ENCODE data around the gene ARPC1B. TPM values are rescaled to one million over a fixed set of nuclear protein-coding genes. Genes with fewer than 3 reads are reported as not detected.

Gene ARPC1B
- total and polyA plus RNA-seq, 7 donors = 70.3 to 390 (median 136) TPM

GRCh38 chr7:99407872-99408378 lies 33.4 kb downstream of the ARPC1B start:
- Histone ChIP-seq H3K27ac (peak overlapping the region; percentile 95 to 99 (median 96)), H3K4me1 (peaks cover 0 to 58% (median 51%) of the 10 kb centered on the region in 4 donors), H3K27me3 (no peaks in the 10 kb centered on the region), H3K9me3 (no peaks in the 10 kb centered on the region), H3K36me3 (peaks cover 1 to 46% (median 33%) of the 10 kb centered on the region in 4 donors), H3K4me3 (peak overlapping the region; percentile 80 to 99 (median 96))
- intact Hi-C loops (cut with DNase I) = loop anchor here (1.0 to 5.0 kb wide), 3 partner anchors 34 to 1834 kb away; partner anchors contain the start of gene ARPC1B
- 0 to 1% methylated on average over 28 of the region's 28 CpGs for WGBS, 2 donors
- peak; percentile 86 for DNase-seq
- TF ChIP-seq POLR2AphosphoS5 (IDR thresholded peaks at IDR 0.05) (peak in 1 of 4 donors; percentile 5), EP300 (IDR thresholded peaks at IDR 0.05) (no peak)
- TF ChIP-seq, protein P1, sequence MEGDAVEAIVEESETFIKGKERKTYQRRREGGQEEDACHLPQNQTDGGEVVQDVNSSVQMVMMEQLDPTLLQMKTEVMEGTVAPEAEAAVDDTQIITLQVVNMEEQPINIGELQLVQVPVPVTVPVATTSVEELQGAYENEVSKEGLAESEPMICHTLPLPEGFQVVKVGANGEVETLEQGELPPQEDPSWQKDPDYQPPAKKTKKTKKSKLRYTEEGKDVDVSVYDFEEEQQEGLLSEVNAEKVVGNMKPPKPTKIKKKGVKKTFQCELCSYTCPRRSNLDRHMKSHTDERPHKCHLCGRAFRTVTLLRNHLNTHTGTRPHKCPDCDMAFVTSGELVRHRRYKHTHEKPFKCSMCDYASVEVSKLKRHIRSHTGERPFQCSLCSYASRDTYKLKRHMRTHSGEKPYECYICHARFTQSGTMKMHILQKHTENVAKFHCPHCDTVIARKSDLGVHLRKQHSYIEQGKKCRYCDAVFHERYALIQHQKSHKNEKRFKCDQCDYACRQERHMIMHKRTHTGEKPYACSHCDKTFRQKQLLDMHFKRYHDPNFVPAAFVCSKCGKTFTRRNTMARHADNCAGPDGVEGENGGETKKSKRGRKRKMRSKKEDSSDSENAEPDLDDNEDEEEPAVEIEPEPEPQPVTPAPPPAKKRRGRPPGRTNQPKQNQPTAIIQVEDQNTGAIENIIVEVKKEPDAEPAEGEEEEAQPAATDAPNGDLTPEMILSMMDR (IDR thresholded peaks at IDR 0.05) = no peak

DNA sequence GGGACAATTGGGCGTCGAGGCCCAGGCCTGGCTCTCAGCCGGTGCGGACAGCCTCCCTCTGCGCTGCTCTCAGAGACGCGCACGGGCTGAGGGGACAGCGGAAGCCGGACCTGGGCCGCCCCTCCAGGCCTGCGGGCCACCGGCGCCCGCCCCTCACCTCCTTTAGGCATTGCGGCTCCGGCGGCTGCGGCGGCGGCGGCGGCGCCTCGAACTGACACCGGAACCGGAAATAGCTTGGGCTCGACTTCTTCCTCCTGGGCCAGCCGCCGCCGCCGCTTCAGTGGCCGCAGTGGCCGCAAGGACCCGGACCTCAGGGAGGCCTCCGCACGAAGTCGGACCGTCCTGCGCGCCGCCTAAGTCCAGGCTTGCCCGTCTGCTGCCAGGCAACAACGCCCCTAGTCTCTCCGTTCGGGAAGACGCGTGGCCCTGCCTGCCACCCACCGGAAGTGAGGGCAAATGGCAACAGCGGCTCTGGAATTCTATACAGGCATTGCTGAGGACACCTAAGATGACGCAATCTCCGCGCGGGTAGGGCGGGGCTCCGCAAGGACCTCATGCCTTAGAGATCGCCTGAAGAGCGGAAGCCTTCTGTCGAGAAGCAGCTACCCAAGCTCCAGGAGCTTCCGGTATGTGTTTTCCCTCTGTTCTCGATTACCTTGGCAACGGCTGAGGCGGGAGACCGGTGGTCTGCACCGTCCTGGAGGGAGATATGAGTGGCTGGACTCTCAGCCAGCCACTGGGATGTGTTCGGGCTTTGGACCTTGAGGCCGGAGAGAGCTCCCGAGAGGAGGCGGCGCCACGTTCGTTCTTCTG lies 34.1 kb downstream of the ARPC1B start, which contains the start of the genes BUD31 and PDAP1:
BUD31 (plus strand) TSS at position 591 of the 813 bp plus-strand sequence. CDS start 2,124 bp downstream, outside the sequence.
PDAP1 (minus strand) TSS at position 219 of the 813 bp plus-strand sequence; CDS start at position 170, 49 bp downstream.
- Histone ChIP-seq H3K27ac (peak within 1 kb of the TSS; percentile 95 to 99 (median 96)), H3K4me3 (peak within 1 kb of the TSS; percentile 80 to 99 (median 96)), H3K9me3 (no peaks in the 10 kb centered on the region), H3K4me1 (peaks cover 0 to 58% (median 51%) of the 10 kb centered on the region in 4 donors), H3K36me3 (peaks cover 0 to 46% (median 32%) of the 10 kb centered on the region in 4 donors), H3K27me3 (no peaks in the 10 kb centered on the region)
- DNase-seq = peak; percentile 97
- TF ChIP-seq EP300 (IDR thresholded peaks at IDR 0.05) (peak in 2 of 4 donors; percentile 7 to 44), POLR2A (IDR thresholded peaks at IDR 0.05) (peak; percentile 75 to 81), POLR2AphosphoS5 (IDR thresholded peaks at IDR 0.05) (peak; percentile 89 to 97 (median 92))
- TF ChIP-seq, protein P1 (IDR thresholded peaks at IDR 0.05) = peak in 1 of 4 experiments; percentile 42
- intact Hi-C loops (cut with DNase I) = loop anchor here (1.0 to 5.0 kb wide), 3 partner anchors 34 to 1834 kb away; partner anchors contain the start of gene ARPC1B
- WGBS, 2 donors = 0% methylated on average over 72 of the region's 72 CpGs

- Histone ChIP-seq H3K9me3 (no peaks in the 10 kb centered on the region), H3K27me3 (no peaks in the 10 kb centered on the region), H3K36me3 (peaks cover 0 to 46% (median 31%) of the 10 kb centered on the region in 4 donors), H3K4me1 (peaks cover 0 to 52% (median 50%) of the 10 kb centered on the region in 4 donors), H3K27ac (peak overlapping the region; percentile 95 to 99 (median 96)), H3K4me3 (peak overlapping the region; percentile 80 to 99 (median 96))
- no peak for DNase-seq
- TF ChIP-seq POLR2A (IDR thresholded peaks at IDR 0.05) (no peak), POLR2AphosphoS5 (IDR thresholded peaks at IDR 0.05) (no peak), EP300 (IDR thresholded peaks at IDR 0.05) (no peak)
- TF ChIP-seq, protein P1 (IDR thresholded peaks at IDR 0.05) = no peak
- 0% methylated on average over 18 of the region's 18 CpGs for WGBS, 2 donors
- intact Hi-C loops (cut with DNase I) = loop anchor here (2.0 to 5.0 kb wide), 2 partner anchors 266 to 1833 kb away; no protein-coding TSS in a partner anchor
Observed at GRCh38 chr7:99409192-99409572, 34.7 kb downstream of the ARPC1B start.

DNA sequence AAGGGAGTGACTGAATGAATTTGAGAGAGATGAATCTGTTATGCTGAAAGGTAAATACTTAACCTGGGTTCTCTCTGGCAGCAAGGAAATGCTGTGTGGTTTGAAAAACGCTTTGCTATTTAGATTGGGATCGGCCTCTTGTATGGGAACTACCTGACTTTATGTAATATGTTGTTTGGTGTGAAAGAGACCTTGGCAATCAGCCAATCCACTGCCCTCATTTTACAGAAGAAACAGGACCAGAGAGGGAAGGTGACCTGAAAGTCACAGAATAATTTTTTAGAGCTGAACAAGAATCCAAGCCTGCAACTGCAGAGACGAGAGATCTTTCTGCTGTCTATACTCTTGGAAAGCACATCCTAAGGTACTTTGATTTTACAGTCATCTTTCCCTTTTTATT lies 35.3 kb downstream of the ARPC1B start:
- H3K27ac ChIP-seq = peak overlapping the region; percentile 95 to 99 (median 96)
- H3K36me3 ChIP-seq = peaks cover 0 to 47% (median 30%) of the 10 kb centered on the region in 4 donors
- intact Hi-C loops (cut with DNase I) = loop anchor here (2.0 to 5.0 kb wide), 2 partner anchors 267 to 1832 kb away; no protein-coding TSS in a partner anchor
- 27 to 37% methylated on average over 3 of the region's 3 CpGs for WGBS, 2 donors
- no peaks in the 10 kb centered on the region for H3K9me3 ChIP-seq
- H3K4me1 ChIP-seq = peaks cover 0 to 45% (median 43%) of the 10 kb centered on the region in 4 donors
- H3K4me3 ChIP-seq = peak overlapping the region; percentile 80 to 99 (median 96)
- DNase-seq = no peak
- TF ChIP-seq POLR2A (IDR thresholded peaks at IDR 0.05) (no peak), EP300 (IDR thresholded peaks at IDR 0.05) (no peak), POLR2AphosphoS5 (IDR thresholded peaks at IDR 0.05) (no peak)
- TF ChIP-seq, protein P1 (IDR thresholded peaks at IDR 0.05) = no peak
- H3K27me3 ChIP-seq = no peaks in the 10 kb centered on the region
